Measurements from ENCODE around the gene RFC2. TPM values are rescaled to one million over a fixed set of nuclear protein-coding genes. Genes with fewer than 3 reads are reported as not detected.
A peak's percentile ranks its signal among the peaks of the same experiment; 100 is the strongest.
"Not testable (repeated sequence)": the region's sequence is repeated elsewhere in the genome, so short reads cannot be mapped to it uniquely, and the experiment has no call there.

The RFC2 gene
- total and polyA plus RNA-seq, 2 donors = 20.1 to 36.5 TPM

DNA sequence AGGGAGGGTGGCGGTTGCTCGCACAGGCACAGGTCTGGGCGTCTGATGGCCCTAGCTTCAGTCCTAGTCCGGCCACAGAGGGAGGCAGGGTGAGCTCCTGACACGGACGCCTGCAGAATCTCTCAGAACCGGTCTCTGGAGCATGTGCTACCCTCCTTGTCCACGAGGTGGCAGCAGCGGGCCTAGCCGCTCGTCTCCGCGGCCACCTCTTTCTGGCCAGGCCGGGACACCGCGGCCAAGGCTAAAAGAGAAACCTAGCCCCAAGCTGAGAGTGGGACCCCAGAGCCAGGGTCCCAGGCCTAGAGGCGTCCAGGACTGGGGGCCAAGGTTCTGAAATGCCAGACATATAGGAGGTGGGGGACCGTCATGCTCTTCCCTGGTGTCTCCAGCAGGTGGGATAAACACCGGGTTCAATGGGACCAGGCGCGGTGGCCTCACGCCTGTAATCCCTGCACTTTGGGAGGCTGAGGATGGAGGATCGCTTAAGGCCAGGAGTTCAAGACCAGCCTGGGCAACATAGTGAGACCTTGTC, 47.5 kb downstream of the RFC2 start:
- peak in 8 of 9 donors; percentile 35 to 77 (median 64) for DNase-seq (ENCODE audit: low read depth in 6 of 9, low spot score in 9 of 9)
- Histone ChIP-seq H3K27me3 (ENCODE audit: control insufficient read depth in 2 of 2, insufficient read depth in 1 of 2, low read length in 1 of 2) (peaks cover 0 to 6% of the 10 kb centered on the region in 2 donors), H3K9me3 (ENCODE audit: control insufficient read depth in 2 of 2, insufficient read depth in 1 of 2, low read length in 1 of 2) (no peaks in the 10 kb centered on the region), H3K36me3 (ENCODE audit: control insufficient read depth in 2 of 2, insufficient read depth in 2 of 2, low read length in 1 of 2) (peaks cover 0 to 4% of the 10 kb centered on the region in 2 donors), H3K27ac (ENCODE audit: low read depth in 1 of 2, low read length in 1 of 2) (no peak overlapping the region), H3K4me3 (ENCODE audit: low read length in 2 of 2) (no peak overlapping the region), H3K4me1 (ENCODE audit: control insufficient read depth in 2 of 2, insufficient read depth in 2 of 2, low read length in 2 of 2) (peaks cover 2 to 15% of the 10 kb centered on the region in 2 donors)
- WGBS = 26% methylated on average over 23 of the region's 23 CpGs

DNA sequence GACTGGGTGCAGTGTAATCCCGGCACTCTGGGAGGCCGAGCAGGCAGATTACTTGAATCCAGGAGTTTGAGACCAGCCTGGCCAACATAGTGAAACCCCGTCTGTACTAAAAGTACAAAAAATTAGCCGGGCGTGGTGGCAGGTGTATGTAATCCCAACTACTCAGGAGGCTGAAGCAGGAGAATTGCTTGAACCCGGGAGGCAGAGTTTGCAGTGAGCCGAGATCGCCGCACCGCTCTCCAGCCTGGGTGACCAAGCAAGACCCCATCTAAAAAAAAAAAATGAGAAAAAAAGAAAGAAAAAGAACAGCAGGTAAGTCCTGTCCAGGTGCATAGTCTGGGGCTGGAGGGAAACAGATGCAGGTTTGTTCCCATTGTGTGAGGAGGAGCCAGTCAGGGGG, 48.1 kb downstream of the RFC2 start:
- 93% methylated on average over 10 of the region's 10 CpGs for WGBS
- not testable (repeated sequence) for H3K36me3 ChIP-seq (ENCODE audit: control insufficient read depth in 2 of 2, insufficient read depth in 2 of 2, low read length in 1 of 2); H3K27me3 ChIP-seq (ENCODE audit: control insufficient read depth in 2 of 2, insufficient read depth in 1 of 2, low read length in 1 of 2); H3K9me3 ChIP-seq (ENCODE audit: control insufficient read depth in 2 of 2, insufficient read depth in 1 of 2, low read length in 1 of 2); DNase-seq (ENCODE audit: low read depth in 6 of 9, low spot score in 9 of 9); H3K4me3 ChIP-seq (ENCODE audit: low read length in 2 of 2); H3K27ac ChIP-seq (ENCODE audit: low read depth in 1 of 2, low read length in 1 of 2)
- H3K4me1 ChIP-seq (ENCODE audit: control insufficient read depth in 2 of 2, insufficient read depth in 2 of 2, low read length in 2 of 2) = peaks cover 2 to 15% of the 10 kb centered on the region in 2 donors

DNA sequence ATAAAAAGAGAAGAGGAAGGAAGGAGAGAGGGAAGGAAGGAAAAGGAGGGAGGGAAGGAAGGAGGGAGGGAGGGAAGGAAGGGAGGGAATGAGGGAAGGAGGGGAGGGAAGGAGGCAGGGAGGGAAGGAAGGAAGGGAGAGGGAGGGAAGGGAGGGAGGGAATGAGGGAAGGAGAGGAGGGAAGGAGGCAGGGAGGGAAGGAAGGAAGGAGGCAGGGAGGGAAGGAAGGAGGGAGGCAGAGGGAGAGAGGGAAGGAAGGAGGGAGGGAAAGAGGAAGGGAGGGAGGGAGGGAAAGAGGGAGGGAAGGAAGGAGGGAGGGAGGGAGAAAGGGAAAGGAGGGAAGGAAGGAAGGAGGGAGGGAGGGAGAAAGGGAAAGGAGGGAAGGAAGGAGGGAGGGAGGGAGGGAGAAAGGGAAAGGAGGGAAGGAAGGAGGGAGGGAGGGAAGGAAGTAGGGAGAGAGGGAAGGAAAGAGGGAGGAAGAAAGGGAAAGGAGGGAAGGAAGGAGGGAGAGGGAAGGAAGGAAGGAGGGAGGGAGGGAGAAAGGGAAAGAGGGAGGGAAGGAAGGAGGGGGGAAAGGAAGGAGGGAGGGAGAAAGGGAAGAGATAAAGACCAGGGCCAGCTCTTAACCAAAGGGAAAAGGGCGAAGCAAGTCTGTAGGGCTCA, 50.1 kb downstream of the RFC2 start:
- H3K4me1 ChIP-seq (ENCODE audit: control insufficient read depth in 2 of 2, insufficient read depth in 2 of 2, low read length in 2 of 2) = peaks cover 2 to 9% of the 10 kb centered on the region in 2 donors
- H3K4me3 ChIP-seq (ENCODE audit: low read length in 2 of 2) = no peak overlapping the region
- 100% methylated on average over 1 of the region's 1 CpG for WGBS
- DNase-seq (ENCODE audit: low read depth in 6 of 9, low spot score in 9 of 9) = no peak
- peaks cover 0 to 8% of the 10 kb centered on the region in 2 donors for H3K36me3 ChIP-seq (ENCODE audit: control insufficient read depth in 2 of 2, insufficient read depth in 2 of 2, low read length in 1 of 2)
- no peak overlapping the region for H3K27ac ChIP-seq (ENCODE audit: low read depth in 1 of 2, low read length in 1 of 2)
- no peaks in the 10 kb centered on the region for H3K9me3 ChIP-seq (ENCODE audit: control insufficient read depth in 2 of 2, insufficient read depth in 1 of 2, low read length in 1 of 2)
- H3K27me3 ChIP-seq (ENCODE audit: control insufficient read depth in 2 of 2, insufficient read depth in 1 of 2, low read length in 1 of 2) = no peaks in the 10 kb centered on the region

DNA sequence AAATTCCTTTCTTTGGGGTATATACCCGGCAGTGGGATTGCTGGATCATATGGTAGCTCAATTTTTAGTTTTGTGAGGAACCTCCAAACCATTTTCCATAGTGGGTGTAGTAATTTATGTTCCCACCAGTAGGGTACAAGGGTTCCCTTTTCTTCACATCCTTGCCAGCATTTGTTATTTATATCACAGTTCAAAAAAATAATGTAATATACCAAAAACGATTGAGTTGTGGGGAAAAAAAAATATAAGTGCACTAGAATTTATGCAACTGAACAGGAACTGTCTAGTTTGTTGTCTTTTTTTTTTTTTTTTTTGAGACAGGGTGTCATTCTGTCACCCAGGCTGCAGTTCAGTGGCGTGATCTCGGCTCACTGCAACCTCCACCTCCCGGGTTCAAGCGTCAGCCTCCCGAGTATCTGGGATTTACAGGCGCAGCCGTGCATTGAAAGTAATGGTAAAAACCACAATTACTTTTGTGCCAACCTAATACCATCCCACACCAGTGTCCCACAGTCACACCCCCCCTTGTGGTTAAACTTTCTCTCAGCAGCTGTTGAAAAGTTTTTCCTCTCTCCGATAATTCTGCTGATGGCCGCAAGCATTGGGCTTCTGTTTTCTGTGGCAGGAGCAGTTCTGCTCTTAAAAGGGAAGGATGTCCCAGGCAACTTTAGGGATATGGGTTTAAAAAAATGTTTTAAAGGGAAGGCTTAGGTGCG, 51.2 kb downstream of the RFC2 start:
- no peak overlapping the region for H3K4me3 ChIP-seq (ENCODE audit: low read length in 2 of 2)
- no peaks in the 10 kb centered on the region for H3K9me3 ChIP-seq (ENCODE audit: control insufficient read depth in 2 of 2, insufficient read depth in 1 of 2, low read length in 1 of 2)
- WGBS = 10% methylated on average over 12 of the region's 12 CpGs
- H3K4me1 ChIP-seq (ENCODE audit: control insufficient read depth in 2 of 2, insufficient read depth in 2 of 2, low read length in 2 of 2) = peaks cover 2 to 9% of the 10 kb centered on the region in 2 donors
- no peaks in the 10 kb centered on the region for H3K27me3 ChIP-seq (ENCODE audit: control insufficient read depth in 2 of 2, insufficient read depth in 1 of 2, low read length in 1 of 2)
- no peak overlapping the region for H3K27ac ChIP-seq (ENCODE audit: low read depth in 1 of 2, low read length in 1 of 2)
- peak in 5 of 9 donors; percentile 21 to 62 (median 33) for DNase-seq (ENCODE audit: low read depth in 6 of 9, low spot score in 9 of 9)
- peaks cover 5 to 11% of the 10 kb centered on the region in 2 donors for H3K36me3 ChIP-seq (ENCODE audit: control insufficient read depth in 2 of 2, insufficient read depth in 2 of 2, low read length in 1 of 2)

DNA sequence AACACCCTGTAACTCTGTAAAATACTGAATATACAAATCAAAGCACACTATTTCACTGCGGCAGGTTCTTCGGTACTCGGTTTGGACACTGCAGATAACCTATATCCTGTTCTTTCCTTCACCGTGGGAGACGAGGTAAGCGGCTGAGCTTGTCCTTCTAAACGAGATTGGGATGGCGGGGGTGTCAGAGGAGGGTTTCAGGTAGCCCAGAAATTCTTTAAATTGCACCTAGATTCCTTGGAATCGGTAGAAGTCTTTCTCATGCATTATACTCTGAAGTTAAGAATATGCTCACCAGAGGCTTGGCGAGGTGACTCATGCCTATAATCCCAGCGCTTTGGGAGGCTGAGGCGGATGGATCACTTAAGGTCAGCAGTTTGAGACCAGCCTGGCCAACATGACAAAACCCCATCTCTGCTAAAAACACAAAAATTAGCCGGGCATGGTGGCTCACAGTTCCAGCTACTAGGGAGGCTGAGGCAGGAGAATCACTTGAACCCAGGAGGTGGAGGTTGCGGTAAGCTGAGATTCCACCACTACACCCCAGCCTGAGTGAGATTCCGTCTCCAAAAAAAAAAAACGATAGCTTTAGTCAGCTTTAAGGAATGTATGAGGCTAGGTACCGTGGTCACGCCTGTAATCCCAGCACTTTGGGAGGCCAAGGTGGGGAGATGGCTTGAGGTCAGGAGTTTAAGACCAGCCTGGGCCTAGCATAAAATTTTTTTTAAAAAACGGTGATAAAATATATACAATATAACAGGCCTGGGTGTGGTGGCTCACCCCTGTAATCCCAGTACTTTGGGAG, 54.4 kb downstream of the RFC2 start:
- no peaks in the 10 kb centered on the region for H3K27me3 ChIP-seq (ENCODE audit: control insufficient read depth in 2 of 2, insufficient read depth in 1 of 2, low read length in 1 of 2)
- DNase-seq (ENCODE audit: low read depth in 6 of 9, low spot score in 9 of 9) = no peak
- H3K4me3 ChIP-seq (ENCODE audit: low read length in 2 of 2) = no peak overlapping the region
- WGBS = 96% methylated on average over 19 of the region's 19 CpGs
- peaks cover 21 to 24% of the 10 kb centered on the region in 2 donors for H3K36me3 ChIP-seq (ENCODE audit: control insufficient read depth in 2 of 2, insufficient read depth in 2 of 2, low read length in 1 of 2)
- H3K9me3 ChIP-seq (ENCODE audit: control insufficient read depth in 2 of 2, insufficient read depth in 1 of 2, low read length in 1 of 2) = no peaks in the 10 kb centered on the region
- no peak overlapping the region for H3K27ac ChIP-seq (ENCODE audit: low read depth in 1 of 2, low read length in 1 of 2)
- H3K4me1 ChIP-seq (ENCODE audit: control insufficient read depth in 2 of 2, insufficient read depth in 2 of 2, low read length in 2 of 2) = peaks cover 0 to 9% of the 10 kb centered on the region in 2 donors

DNA sequence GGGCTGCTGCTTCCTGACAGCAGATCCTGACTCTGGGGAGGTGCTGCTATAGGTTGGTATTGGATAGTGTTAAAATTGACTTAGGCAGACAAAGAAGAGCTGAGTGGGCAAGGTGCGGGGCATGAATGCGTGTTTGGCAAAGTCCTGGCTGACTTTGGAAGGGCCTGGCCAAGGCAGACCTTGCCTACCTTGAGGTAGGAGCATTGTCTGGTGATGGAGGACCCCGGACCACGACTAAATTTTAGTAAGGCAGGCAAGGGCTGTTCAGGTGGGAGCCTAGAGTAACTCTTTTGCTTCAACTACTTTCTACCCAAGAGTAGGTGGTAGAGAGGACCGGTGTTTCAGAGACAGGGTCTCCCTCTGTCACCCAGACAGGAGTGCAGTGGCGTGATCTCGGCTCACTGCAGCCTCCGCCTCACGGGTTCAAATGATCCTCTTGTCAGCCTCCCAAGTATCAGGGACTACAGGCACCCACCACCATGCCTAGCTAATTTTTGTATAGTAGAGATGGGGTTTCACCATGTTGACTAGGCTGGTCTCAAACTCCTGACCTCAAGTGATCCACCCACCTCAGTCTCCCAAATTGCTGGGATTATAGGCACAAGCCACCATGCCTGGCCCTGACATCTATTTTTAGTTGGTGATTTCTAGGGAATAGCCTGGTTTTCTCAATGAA, 56.6 kb downstream of the RFC2 start:
- Histone ChIP-seq H3K4me1 (ENCODE audit: control insufficient read depth in 2 of 2, insufficient read depth in 2 of 2, low read length in 2 of 2) (peaks cover 0 to 5% of the 10 kb centered on the region in 2 donors), H3K27ac (ENCODE audit: low read depth in 1 of 2, low read length in 1 of 2) (no peak overlapping the region), H3K36me3 (ENCODE audit: control insufficient read depth in 2 of 2, insufficient read depth in 2 of 2, low read length in 1 of 2) (peaks cover 41 to 46% of the 10 kb centered on the region in 2 donors), H3K4me3 (ENCODE audit: low read length in 2 of 2) (no peak overlapping the region), H3K27me3 (ENCODE audit: control insufficient read depth in 2 of 2, insufficient read depth in 1 of 2, low read length in 1 of 2) (no peaks in the 10 kb centered on the region), H3K9me3 (ENCODE audit: control insufficient read depth in 2 of 2, insufficient read depth in 1 of 2, low read length in 1 of 2) (no peaks in the 10 kb centered on the region)
- WGBS = 97% methylated on average over 9 of the region's 9 CpGs
- DNase-seq (ENCODE audit: low read depth in 6 of 9, low spot score in 9 of 9) = no peak

DNA sequence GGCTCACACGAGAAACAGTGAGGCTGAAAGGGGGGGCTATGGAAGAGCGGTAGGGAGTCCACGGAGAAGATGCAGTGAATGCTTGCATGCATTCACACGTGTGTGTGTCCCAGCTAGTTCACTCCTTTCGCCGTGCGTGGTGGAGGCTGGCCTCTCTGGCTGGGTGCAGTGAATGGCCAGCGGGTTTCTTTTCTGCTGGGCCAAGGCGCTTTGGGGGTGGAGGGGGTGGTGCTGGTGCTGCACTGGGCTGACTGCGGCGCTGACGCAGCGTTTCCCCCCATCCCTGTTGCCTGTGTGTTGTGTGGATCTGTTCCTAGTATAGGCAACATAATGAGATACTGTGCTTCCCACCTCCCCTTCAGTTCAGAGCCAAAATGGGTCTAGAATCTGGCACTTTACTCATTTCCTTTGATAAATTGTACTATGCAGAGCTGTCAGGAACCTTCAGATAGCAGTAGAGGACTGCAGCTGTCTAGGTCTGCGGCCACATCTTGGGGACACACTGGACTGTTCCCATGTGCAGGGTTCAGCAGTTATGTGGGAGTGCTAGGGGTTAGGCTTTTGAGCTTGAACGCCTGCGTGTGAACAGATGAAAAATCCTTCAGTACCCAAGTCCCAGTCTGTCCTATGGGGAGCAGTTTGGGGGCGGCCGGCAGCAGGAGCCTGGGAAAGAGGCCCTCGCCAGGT, 58.1 kb downstream of the RFC2 start:
- 96% methylated on average over 16 of the region's 19 CpGs for WGBS
- H3K4me3 ChIP-seq (ENCODE audit: low read length in 2 of 2); DNase-seq (ENCODE audit: low read depth in 6 of 9, low spot score in 9 of 9); H3K4me1 ChIP-seq (ENCODE audit: control insufficient read depth in 2 of 2, insufficient read depth in 2 of 2, low read length in 2 of 2); H3K27ac ChIP-seq (ENCODE audit: low read depth in 1 of 2, low read length in 1 of 2); H3K27me3 ChIP-seq (ENCODE audit: control insufficient read depth in 2 of 2, insufficient read depth in 1 of 2, low read length in 1 of 2); H3K9me3 ChIP-seq (ENCODE audit: control insufficient read depth in 2 of 2, insufficient read depth in 1 of 2, low read length in 1 of 2): not testable (repeated sequence)
- H3K36me3 ChIP-seq (ENCODE audit: control insufficient read depth in 2 of 2, insufficient read depth in 2 of 2, low read length in 1 of 2) = peaks cover 54 to 57% of the 10 kb centered on the region in 2 donors

DNA sequence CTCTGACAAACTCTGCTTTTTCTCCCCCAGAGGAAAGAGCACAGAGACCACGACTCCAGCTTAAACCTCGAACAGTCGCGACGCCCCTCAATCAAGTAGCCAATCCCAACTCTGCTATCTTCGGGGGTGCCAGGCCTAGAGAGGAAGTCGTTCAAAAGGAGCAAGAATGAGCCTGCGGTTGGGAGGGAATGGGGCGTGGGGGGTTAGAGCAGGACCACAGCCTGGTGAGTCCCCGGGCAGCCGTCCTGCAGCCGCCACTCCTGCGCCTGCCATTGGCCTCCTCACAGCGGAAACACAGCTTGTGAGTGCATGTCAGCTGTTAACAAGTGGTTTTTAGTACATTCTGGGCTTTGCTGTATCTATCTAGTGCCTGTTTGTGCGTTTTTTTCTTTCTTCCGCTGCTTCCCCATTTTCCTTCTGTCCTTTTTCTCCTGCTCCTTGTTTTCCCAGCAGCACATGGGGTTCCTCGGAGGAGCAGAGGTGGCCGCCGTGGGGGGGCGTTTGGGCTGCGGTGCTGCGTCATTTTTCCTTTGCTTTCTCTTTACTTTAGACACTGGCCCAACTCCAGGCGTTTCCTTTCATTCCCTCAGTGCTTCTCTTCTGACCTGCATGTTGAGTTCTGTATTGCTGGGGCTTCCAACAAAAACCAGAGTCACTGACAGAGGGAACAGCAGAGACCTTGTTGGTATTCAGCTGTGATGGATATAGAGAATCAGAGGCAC, 58.9 kb downstream of the RFC2 start:
- WGBS = 32% methylated on average over 19 of the region's 23 CpGs
- not testable (repeated sequence) for H3K4me3 ChIP-seq (ENCODE audit: low read length in 2 of 2); H3K9me3 ChIP-seq (ENCODE audit: control insufficient read depth in 2 of 2, insufficient read depth in 1 of 2, low read length in 1 of 2); H3K27ac ChIP-seq (ENCODE audit: low read depth in 1 of 2, low read length in 1 of 2); H3K27me3 ChIP-seq (ENCODE audit: control insufficient read depth in 2 of 2, insufficient read depth in 1 of 2, low read length in 1 of 2); H3K4me1 ChIP-seq (ENCODE audit: control insufficient read depth in 2 of 2, insufficient read depth in 2 of 2, low read length in 2 of 2); DNase-seq (ENCODE audit: low read depth in 6 of 9, low spot score in 9 of 9)
- H3K36me3 ChIP-seq (ENCODE audit: control insufficient read depth in 2 of 2, insufficient read depth in 2 of 2, low read length in 1 of 2) = peaks cover 62 to 65% of the 10 kb centered on the region in 2 donors
